Germinal center (tissue), 1 donor: ENCODE results near the gene MFAP2.
"Not testable (repeated sequence)": the region's sequence is repeated elsewhere in the genome, so short reads cannot be mapped to it uniquely, and the experiment has no call there.

ENCODE experiments used
- DNase-seq: peaks from one replicate; pipeline ENCODE4 v3.0.0; 2012; ENCODE audit warnings: mixed read lengths, low spot score

The MFAP2 gene

GRCh38 chr1:16961297-16962133, 18.9 kb downstream of the MFAP2 start:
- DNase-seq, result no peak

- peak; percentile 65 for DNase-seq
These were observed 19.7 kb downstream of the MFAP2 start for GRCh38 chr1:16960560-16961296.

- no peak for DNase-seq
These were observed 21.9 kb downstream of the MFAP2 start for GRCh38 chr1:16958475-16958874.

- DNase-seq, result no peak
These were observed 22.7 kb downstream of the MFAP2 start for GRCh38 chr1:16957731-16958130.

GRCh38 chr1:16956775-16957174, 23.6 kb downstream of the MFAP2 start:
- no peak for DNase-seq

- DNase-seq, result no peak
These were observed 25.2 kb downstream of the MFAP2 start for GRCh38 chr1:16955186-16955585.

GRCh38 chr1:16954579-16954978, 25.8 kb downstream of the MFAP2 start:
- no peak for DNase-seq

- DNase-seq, result not testable (repeated sequence)
These were observed 28.0 kb downstream of the MFAP2 start for GRCh38 chr1:16952376-16952775.

- DNase-seq, result not testable (repeated sequence)
These were observed 31.4 kb downstream of the MFAP2 start for GRCh38 chr1:16949026-16949425.

GRCh38 chr1:16948282-16948891, 32.0 kb downstream of the MFAP2 start:
- not testable (repeated sequence) for DNase-seq

GRCh38 chr1:16946646-16947045, 33.8 kb downstream of the MFAP2 start:
- no peak for DNase-seq

- not testable (repeated sequence) for DNase-seq
These were observed 34.2 kb downstream of the MFAP2 start for GRCh38 chr1:16946185-16946584.

GRCh38 chr1:16945512-16945911, 34.9 kb downstream of the MFAP2 start:
- not testable (repeated sequence) for DNase-seq

- no peak for DNase-seq
These were observed 36.4 kb downstream of the MFAP2 start for GRCh38 chr1:16944038-16944437.

GRCh38 chr1:16939386-16940180, 40.8 kb downstream of the MFAP2 start:
- DNase-seq, result not testable (repeated sequence)

- no peak for DNase-seq
These were observed 41.8 kb downstream of the MFAP2 start for GRCh38 chr1:16938351-16939321.

- not testable (repeated sequence) for DNase-seq
These were observed 43.8 kb downstream of the MFAP2 start for GRCh38 chr1:16936580-16936979.

GRCh38 chr1:16933945-16934344, 46.5 kb downstream of the MFAP2 start:
- DNase-seq, result not testable (repeated sequence)

GRCh38 chr1:16931206-16931934, 49.0 kb downstream of the MFAP2 start:
- not testable (repeated sequence) for DNase-seq
